Activated naive CD8-positive, alpha-beta T cell treated with anti-CD3 and anti-CD28 coated beads, Interleukin-2, amount 10 ng/mL, durations not matched to agents 7 days and 5 days (primary cell): ENCODE data around the gene PACRG. TPM values are rescaled to one million over a fixed set of nuclear protein-coding genes. Genes with fewer than 3 reads are reported as not detected.
A peak's percentile ranks its signal among the peaks of the same experiment; 100 is the strongest.

Experiments used
- ATAC-seq: fragments of 150-1000 bp; cut with Tn5 transposase; one replicate; pipeline ENCODE4 v1.10.0; 2021; ENCODE audit warnings: low read depth, moderate library complexity
- POLR2A ChIA-PET: fragments of 350-600 bp; sonication (Branson Sonifier 250); formaldehyde crosslinking; loops from one replicate; lab custom pipeline; 2021; ENCODE audit warnings: antibody characterized with exemption; lab: Charles Lee
- DNase-seq: peaks from one replicate; pipeline ENCODE4 v3.0.0; 2021
- H3K27ac Mint-ChIP-seq: one replicate; pipeline ENCODE4 v1.8.0; 2022; ENCODE audit warnings: mild to moderate bottlenecking, mixed read lengths
- H3K27me3 Mint-ChIP-seq: one replicate; pipeline ENCODE4 v1.8.0; 2022; ENCODE audit warnings: mild to moderate bottlenecking, moderate library complexity, mixed read lengths
- H3K36me3 Mint-ChIP-seq: one replicate; pipeline ENCODE4 v1.8.0; 2021; ENCODE audit warnings: mild to moderate bottlenecking, mixed read lengths
- H3K4me1 Mint-ChIP-seq: one replicate; pipeline ENCODE4 v1.8.0; 2021; ENCODE audit warnings: mixed read lengths
- H3K4me3 Mint-ChIP-seq: one replicate; pipeline ENCODE4 v1.8.0; 2022; ENCODE audit warnings: mild to moderate bottlenecking, moderate library complexity, mixed read lengths
- H3K9me3 Mint-ChIP-seq: one replicate; pipeline ENCODE4 v1.8.0; 2021; ENCODE audit warnings: mixed read lengths
- total RNA-seq, 2 experiments: library from RNA; stranded (reverse); gene quantifications; one replicate each; pipeline ENCODE4 v1.2.3, GENCODE V29; 2021

PACRG gene
- total RNA-seq, 2 experiments from 2014 or later = 0.58 TPM; not detected in 1

DNA sequence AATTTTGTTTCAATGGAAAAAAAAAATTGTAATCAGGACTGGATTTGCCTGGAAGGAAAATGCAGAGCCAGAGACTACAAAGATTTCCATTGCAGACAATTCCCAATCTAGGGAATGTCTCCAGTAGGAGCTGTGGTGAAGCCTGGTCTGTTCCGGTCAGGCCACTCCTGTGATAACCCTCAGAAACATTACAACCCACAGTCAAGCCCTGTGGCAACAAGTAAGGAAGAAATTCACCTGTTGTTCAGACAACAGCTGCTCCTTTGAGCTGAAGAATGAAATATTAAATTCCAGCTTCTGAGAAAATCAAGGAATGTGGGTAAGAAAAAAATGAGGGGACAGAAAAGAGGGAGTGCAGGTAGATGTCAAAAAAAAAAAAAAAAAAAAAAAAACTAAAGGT lies 8.2 kb upstream of the PACRG start:
- POLR2A ChIA-PET = no interaction called here
- DNase-seq = no peak
- no peak for ATAC-seq
- Mint-ChIP-seq H3K27me3 (no peaks in the 10 kb centered on the region), H3K4me3 (no peak overlapping the region), H3K36me3 (no peaks in the 10 kb centered on the region), H3K9me3 (peaks cover 8% of the 10 kb centered on the region), H3K4me1 (no peaks in the 10 kb centered on the region), H3K27ac (no peak overlapping the region)

DNA sequence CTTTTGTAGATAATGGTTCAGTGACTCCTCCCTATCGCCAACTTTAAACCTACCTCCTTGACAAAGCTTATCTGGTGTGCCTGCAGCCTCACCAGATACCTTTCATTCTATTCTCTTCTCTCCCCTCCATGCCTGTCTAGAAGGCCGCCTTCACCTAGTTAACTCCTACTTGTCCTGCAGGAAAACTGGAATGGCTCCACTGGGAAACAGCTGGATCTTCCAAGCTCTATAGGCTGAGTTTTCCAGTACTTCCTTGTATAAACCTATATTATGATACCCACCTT lies 6.4 kb upstream of the PACRG start:
- Mint-ChIP-seq H3K27ac (no peak overlapping the region), H3K36me3 (no peaks in the 10 kb centered on the region), H3K27me3 (no peaks in the 10 kb centered on the region), H3K4me3 (no peak overlapping the region), H3K9me3 (peaks cover 8% of the 10 kb centered on the region), H3K4me1 (no peaks in the 10 kb centered on the region)
- DNase-seq (no peak), ATAC-seq (no peak)
- POLR2A ChIA-PET = no interaction called here

DNA sequence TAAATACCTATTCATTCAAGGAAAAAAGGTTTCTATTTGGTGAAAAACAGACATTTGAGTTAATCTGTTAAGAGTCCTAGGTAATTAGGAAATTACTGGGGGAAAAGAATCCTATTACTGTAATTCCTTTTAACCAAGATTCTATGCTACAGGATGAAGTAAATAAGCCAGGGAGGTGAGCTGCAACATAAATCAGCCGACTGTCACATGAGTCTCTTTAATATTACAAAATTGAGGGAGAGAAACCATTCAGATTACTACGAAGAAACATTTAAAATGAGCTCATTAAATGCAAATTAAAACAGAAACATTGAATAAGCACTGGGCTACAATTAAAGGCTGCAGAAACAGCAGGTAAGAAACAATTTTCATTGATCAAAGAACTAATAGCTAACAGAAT lies 5.5 kb upstream of the PACRG start:
- no peak for ATAC-seq
- Mint-ChIP-seq H3K27ac (no peak overlapping the region), H3K4me3 (no peak overlapping the region), H3K4me1 (peaks cover 6% of the 10 kb centered on the region), H3K36me3 (no peaks in the 10 kb centered on the region), H3K9me3 (peaks cover 4% of the 10 kb centered on the region), H3K27me3 (no peaks in the 10 kb centered on the region)
- no peak for DNase-seq
- POLR2A ChIA-PET = no interaction called here

DNA sequence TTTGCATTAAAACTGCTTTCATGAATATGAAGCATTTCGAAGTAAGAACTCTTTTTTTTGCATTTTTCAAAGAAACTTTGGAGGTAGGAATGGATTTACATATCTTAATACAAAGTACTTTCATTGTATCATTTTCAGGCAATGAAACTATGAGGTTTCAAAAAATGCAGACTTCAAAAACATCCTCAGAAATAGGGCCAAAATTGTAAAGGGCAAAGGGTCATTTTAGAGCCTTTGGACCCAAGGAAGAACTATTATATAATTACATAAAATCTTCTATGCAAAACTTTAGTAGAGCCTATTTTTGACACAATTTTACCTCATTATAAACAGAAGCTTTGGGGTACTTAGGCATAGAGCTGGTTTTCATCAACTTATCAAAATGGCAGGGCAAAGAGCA lies 5.1 kb upstream of the PACRG start:
- H3K36me3 Mint-ChIP-seq = no peaks in the 10 kb centered on the region
- DNase-seq (no peak), ATAC-seq (no peak)
- POLR2A ChIA-PET = no interaction called here
- H3K27ac Mint-ChIP-seq = no peak overlapping the region
- H3K4me3 Mint-ChIP-seq = no peak overlapping the region
- H3K9me3 Mint-ChIP-seq = peaks cover 4% of the 10 kb centered on the region
- peaks cover 6% of the 10 kb centered on the region for H3K4me1 Mint-ChIP-seq
- no peaks in the 10 kb centered on the region for H3K27me3 Mint-ChIP-seq

DNA sequence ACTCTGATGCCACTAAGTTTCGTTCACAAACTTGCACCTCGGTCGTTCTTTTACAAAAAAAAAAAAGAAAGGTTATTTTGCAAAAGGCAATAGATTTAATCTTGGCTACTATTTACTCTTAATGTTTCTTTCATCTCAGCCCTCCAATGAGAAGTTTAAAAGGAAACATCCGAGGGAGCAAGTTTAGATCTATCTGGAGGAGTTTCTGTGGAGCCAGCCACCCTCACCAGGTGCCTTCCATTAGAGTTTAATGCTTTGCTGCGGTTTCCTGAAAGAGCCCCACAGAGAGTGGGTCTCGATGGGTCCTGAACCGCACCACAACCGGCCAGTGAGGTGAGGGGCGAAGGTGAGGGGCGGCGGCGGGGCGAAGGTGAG lies 840 bp upstream of the PACRG start:
- POLR2A ChIA-PET = interaction anchor here (0.6 kb wide), 1 partner anchor 33 kb away, joined by 4 read pairs; no protein-coding TSS in a partner anchor
- H3K4me3 Mint-ChIP-seq = peak overlapping the region; percentile 97
- H3K9me3 Mint-ChIP-seq = no peaks in the 10 kb centered on the region
- peaks cover 9% of the 10 kb centered on the region for H3K4me1 Mint-ChIP-seq
- ATAC-seq (no peak), DNase-seq (no peak)
- peaks cover 3% of the 10 kb centered on the region for H3K27me3 Mint-ChIP-seq
- H3K27ac Mint-ChIP-seq = peak overlapping the region; percentile 92
- H3K36me3 Mint-ChIP-seq = no peaks in the 10 kb centered on the region

DNA sequence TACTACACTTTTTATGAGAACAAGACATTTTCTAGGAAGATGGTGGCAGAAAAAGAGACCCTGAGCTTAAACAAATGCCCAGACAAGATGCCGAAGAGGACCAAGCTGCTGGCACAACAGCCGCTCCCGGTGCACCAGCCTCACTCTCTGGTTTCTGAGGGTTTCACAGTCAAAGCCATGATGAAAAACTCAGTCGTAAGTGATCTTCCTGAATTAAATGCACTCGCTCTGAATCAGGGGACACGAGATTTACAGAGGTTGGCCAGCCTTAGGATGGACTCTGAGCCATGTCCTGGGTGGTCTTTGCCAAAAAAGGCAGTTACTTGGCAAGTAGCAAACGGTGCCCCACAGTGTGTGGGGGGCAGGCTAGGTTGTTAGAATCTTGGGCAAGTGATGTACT lies 423 bp downstream of the PACRG start:
- peak overlapping the region; percentile 70 for H3K27ac Mint-ChIP-seq
- H3K4me3 Mint-ChIP-seq = peak overlapping the region; percentile 97
- no peak for ATAC-seq
- no peaks in the 10 kb centered on the region for H3K36me3 Mint-ChIP-seq
- DNase-seq = peak; percentile 28
- peaks cover 9% of the 10 kb centered on the region for H3K4me1 Mint-ChIP-seq
- no peaks in the 10 kb centered on the region for H3K9me3 Mint-ChIP-seq
- POLR2A ChIA-PET = no interaction called here
- H3K27me3 Mint-ChIP-seq = peaks cover 3% of the 10 kb centered on the region

DNA sequence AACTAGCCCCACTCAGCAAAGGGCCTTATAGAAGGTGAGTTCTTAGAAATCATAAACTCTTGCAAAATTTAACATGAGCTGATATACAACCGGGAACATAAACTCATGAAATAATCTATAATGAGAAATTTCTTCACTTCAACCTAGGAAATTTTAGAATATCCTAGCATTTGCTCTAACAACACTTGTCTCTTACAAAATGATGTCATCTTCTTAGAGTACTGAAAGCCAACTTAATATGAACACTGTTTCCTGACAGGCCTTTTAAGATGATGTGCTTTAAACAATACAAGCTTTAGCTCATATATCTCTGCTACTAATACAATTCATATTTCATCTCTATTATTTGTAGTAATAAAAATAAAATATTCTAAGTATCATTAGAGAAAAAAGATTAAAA lies 932 bp downstream of the PACRG start:
- peaks cover 3% of the 10 kb centered on the region for H3K27me3 Mint-ChIP-seq
- H3K9me3 Mint-ChIP-seq = no peaks in the 10 kb centered on the region
- no peak overlapping the region for H3K27ac Mint-ChIP-seq
- H3K4me1 Mint-ChIP-seq = peaks cover 10% of the 10 kb centered on the region
- no peak for DNase-seq
- POLR2A ChIA-PET = interaction anchor here (0.5 kb wide), 1 partner anchor 11 kb away, joined by 3 read pairs; no protein-coding TSS in a partner anchor
- H3K4me3 Mint-ChIP-seq = no peak overlapping the region
- H3K36me3 Mint-ChIP-seq = no peaks in the 10 kb centered on the region
- no peak for ATAC-seq

DNA sequence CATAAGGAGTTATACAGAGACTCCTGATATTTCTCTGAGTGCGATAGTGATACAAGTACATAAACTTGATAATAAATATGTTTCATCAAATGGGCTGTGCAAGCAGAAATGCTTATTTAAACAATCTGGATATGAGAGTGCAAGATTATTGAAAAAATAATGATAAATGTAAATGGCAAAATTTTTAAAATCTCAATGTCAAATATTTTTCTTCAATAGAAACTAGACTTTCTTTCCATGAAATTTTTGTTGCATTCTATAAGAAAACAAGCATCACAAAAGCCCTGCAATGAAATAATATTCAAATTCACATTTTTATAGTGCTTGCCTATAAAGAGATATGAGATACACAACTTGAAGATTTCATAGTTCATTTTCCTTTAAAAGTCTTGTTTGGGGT lies 2.7 kb downstream of the PACRG start:
- Mint-ChIP-seq H3K27ac (no peak overlapping the region), H3K9me3 (no peaks in the 10 kb centered on the region), H3K4me3 (no peak overlapping the region), H3K36me3 (no peaks in the 10 kb centered on the region), H3K4me1 (peaks cover 12% of the 10 kb centered on the region), H3K27me3 (peaks cover 3% of the 10 kb centered on the region)
- DNase-seq = no peak
- POLR2A ChIA-PET = no interaction called here
- no peak for ATAC-seq

DNA sequence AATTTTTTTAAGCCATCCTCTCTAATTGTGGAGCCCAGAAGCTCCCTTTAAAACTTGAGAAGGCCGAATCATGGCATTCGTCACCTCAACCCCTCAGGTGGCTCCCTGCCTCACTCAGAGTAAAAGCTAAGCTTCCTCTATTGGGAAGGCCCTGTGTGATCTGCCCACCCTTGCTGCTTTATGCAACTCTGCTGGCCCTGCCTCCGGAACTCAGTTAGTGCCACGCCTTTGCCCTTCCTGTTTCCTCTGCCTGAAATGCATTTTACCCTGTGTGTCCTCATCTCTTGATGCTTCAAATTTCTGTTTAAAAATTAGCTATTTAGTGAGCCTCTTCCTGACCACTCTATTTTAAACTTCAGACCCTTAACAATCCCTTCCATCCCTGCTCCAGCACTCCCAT lies 5.7 kb downstream of the PACRG start:
- POLR2A ChIA-PET = no interaction called here
- peaks cover 6% of the 10 kb centered on the region for H3K27me3 Mint-ChIP-seq
- no peak for DNase-seq
- H3K4me1 Mint-ChIP-seq = peaks cover 3% of the 10 kb centered on the region
- H3K4me3 Mint-ChIP-seq = no peak overlapping the region
- peak; percentile 56 for ATAC-seq
- no peak overlapping the region for H3K27ac Mint-ChIP-seq
- no peaks in the 10 kb centered on the region for H3K36me3 Mint-ChIP-seq
- H3K9me3 Mint-ChIP-seq = no peaks in the 10 kb centered on the region

DNA sequence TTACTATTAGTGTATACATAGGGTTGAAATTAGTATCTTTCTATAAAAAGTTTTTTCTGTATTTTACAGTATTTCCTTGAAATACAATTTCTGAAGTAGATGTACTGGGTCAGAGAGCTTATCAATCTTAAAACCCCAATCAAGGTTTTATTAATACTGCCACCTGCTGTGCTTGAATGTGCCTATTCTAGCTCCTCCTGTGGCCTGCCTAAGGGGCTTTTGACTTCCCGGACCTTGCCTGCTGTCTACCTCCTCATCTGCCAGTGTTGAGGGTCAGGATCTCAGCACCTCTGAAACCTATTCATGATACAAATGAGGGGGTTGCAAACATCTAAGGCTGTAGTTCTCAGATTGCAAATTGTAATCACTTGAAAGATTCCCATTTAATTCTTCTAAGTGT lies 9.2 kb downstream of the PACRG start:
- Mint-ChIP-seq H3K9me3 (no peaks in the 10 kb centered on the region), H3K27me3 (peaks cover 4% of the 10 kb centered on the region), H3K4me3 (no peak overlapping the region), H3K27ac (no peak overlapping the region), H3K36me3 (no peaks in the 10 kb centered on the region), H3K4me1 (peaks cover 3% of the 10 kb centered on the region)
- no peak for DNase-seq
- POLR2A ChIA-PET = no interaction called here
- ATAC-seq = no peak

DNA sequence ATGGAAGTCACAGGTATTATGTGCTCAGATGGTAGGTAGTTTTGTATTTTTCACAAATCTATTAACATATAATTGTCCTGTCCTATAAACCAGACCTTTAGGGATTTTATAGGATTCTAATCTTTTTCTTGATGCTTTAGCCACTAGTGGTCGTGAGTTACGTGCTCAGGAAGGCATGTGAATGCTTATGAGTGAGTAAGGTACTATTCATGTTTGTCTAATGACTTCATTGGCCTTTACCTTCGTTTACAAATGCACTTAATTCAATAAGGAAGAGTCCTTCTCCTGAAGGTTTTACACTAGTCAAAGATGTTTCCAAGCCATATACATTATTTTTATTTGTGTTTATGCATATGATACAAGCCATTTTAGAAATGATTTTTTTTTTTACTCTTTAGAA lies 23.0 kb downstream of the PACRG start:
- Mint-ChIP-seq H3K4me1 (no peaks in the 10 kb centered on the region), H3K27me3 (peaks cover 3% of the 10 kb centered on the region), H3K36me3 (no peaks in the 10 kb centered on the region), H3K9me3 (no peaks in the 10 kb centered on the region), H3K27ac (no peak overlapping the region), H3K4me3 (no peak overlapping the region)
- POLR2A ChIA-PET = no interaction called here
- ATAC-seq (no peak), DNase-seq (no peak)

DNA sequence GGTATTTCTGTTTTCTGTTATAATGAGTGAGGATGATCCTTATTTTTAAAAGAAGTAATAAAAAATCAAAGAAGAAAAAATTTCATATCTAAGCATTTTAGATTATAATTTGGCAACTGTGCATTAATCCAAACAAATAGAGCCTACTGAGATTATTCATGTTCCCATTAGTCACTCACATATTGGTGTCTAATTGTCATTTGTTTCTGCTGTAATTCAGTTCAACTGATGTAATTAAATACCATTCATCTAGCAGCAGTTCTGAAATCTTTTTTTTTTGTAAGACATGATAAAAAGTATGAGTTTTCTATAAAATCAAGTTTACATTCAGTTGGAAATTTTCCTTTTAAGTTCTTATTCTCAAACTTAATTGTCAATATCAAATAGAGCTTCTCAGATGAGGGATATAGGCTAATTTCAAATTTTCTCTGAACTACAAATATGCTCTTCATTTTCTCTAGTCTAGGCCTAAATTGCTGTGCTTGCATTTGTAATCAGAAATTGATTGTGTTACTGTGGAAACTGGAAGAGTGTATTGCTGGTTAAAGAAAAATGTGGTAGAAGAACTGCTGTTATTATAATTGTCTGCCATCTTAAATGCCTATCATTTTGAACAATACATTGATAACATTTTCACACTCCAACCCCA lies 23.6 kb downstream of the PACRG start:
- ATAC-seq (no peak), DNase-seq (no peak)
- Mint-ChIP-seq H3K27me3 (peaks cover 3% of the 10 kb centered on the region), H3K36me3 (no peaks in the 10 kb centered on the region), H3K4me1 (no peaks in the 10 kb centered on the region), H3K27ac (no peak overlapping the region), H3K4me3 (no peak overlapping the region), H3K9me3 (no peaks in the 10 kb centered on the region)
- POLR2A ChIA-PET = no interaction called here

DNA sequence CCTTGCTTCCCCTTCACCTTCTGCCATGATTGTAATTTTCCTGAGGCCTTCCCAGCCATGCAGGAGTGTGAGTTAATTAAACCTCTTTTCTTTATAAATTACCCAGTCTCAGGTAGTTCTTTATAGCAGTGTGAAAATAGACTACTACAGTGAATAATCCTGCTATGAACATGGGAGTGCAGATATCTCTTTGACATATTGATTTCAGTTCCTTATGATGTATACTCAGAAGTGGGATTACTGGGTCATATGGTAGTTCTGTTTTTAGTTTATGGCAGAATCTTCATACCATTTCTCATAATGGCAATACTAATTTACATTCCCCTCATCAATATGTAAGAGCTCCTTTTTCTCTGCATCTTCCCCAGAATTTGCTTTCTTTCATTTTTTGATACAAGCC lies 26.0 kb downstream of the PACRG start:
- no peak for ATAC-seq
- Mint-ChIP-seq H3K27ac (no peak overlapping the region), H3K36me3 (no peaks in the 10 kb centered on the region), H3K9me3 (no peaks in the 10 kb centered on the region), H3K27me3 (peaks cover 3% of the 10 kb centered on the region), H3K4me1 (no peaks in the 10 kb centered on the region), H3K4me3 (no peak overlapping the region)
- no peak for DNase-seq
- POLR2A ChIA-PET = no interaction called here

DNA sequence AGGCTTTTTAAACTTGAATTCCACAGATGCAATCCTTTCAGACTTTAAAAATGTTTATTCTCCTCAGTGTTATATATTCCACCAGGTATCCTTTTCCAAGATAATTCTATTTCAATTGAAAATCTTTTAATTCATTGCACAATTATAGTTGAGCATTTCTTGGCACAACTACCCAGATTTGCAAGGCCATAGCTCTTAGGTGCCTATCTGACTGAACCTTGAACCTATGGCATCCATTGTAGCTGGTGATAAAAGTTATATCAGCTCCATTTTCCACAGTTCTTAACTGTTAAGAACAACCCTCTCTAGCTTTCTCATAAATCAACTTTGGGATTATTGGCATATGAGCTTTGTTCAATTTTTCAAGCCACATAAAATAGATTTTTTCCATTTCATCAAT lies 42.4 kb downstream of the PACRG start:
- ATAC-seq (no peak), DNase-seq (no peak)
- POLR2A ChIA-PET = no interaction called here
- no peaks in the 10 kb centered on the region for H3K36me3 Mint-ChIP-seq
- no peaks in the 10 kb centered on the region for H3K27me3 Mint-ChIP-seq
- H3K4me1 Mint-ChIP-seq = peaks cover 2% of the 10 kb centered on the region
- no peak overlapping the region for H3K27ac Mint-ChIP-seq
- peaks cover 2% of the 10 kb centered on the region for H3K9me3 Mint-ChIP-seq
- no peak overlapping the region for H3K4me3 Mint-ChIP-seq

DNA sequence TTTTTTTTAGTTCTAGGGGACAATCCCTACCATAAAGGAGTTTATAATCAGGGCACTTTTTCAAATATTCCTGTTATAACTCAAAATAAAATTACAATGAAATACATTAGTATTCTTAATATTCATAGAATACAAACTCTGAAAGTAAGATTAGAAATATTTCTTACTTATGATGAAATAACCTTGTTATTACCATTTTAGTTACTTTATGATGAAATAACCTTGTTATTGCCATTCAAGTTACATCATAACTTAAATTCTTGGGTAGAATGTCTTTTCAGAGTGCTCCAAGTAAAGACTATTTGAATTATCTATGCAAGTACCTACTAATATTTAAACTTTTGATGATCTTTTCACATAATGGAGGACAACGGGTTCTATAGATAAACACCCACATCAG lies 43.2 kb downstream of the PACRG start:
- Mint-ChIP-seq H3K4me3 (no peak overlapping the region), H3K27ac (no peak overlapping the region), H3K4me1 (peaks cover 2% of the 10 kb centered on the region), H3K27me3 (no peaks in the 10 kb centered on the region), H3K9me3 (peaks cover 2% of the 10 kb centered on the region), H3K36me3 (no peaks in the 10 kb centered on the region)
- no peak for ATAC-seq
- DNase-seq = no peak
- POLR2A ChIA-PET = no interaction called here
